Hepatocyte (in vitro differentiated cells): ENCODE measurements around the gene MED16. TPM values are rescaled to one million over a fixed set of nuclear protein-coding genes. Genes with fewer than 3 reads are reported as not detected.

Experiments
- DNase-seq: peaks from one replicate; pipeline ENCODE4 v3.0.0-alpha.2; 2016; ENCODE audit warnings: low spot score
- H2AFZ ChIP-seq: fragments of 200-600 bp; sonication (generic); 2 replicates; pipeline ENCODE4 v1.6.0; 2016; ENCODE audit warnings: antibody characterized with exemption, mild to moderate bottlenecking
- H3K27ac ChIP-seq: fragments of 200-600 bp; sonication (generic); 2 replicates; pipeline ENCODE4 v1.5.1; 2016; ENCODE audit warnings: mild to moderate bottlenecking
- H3K27me3 ChIP-seq: fragments of 200-600 bp; sonication (generic); 2 replicates; pipeline ENCODE4 v1.6.1; 2016
- H3K36me3 ChIP-seq: fragments of 200-600 bp; sonication (generic); replicated peaks from 2 replicates; pipeline ENCODE4 v1.5.1; 2016; ENCODE audit warnings: low read depth; ENCODE audit not compliant: insufficient read depth
- H3K4me1 ChIP-seq: fragments of 200-600 bp; sonication (generic); 2 replicates; pipeline ENCODE4 v1.5.1; 2016; ENCODE audit warnings: mild to moderate bottlenecking, moderate library complexity; ENCODE audit not compliant: insufficient read depth
- H3K4me2 ChIP-seq: fragments of 200-600 bp; sonication (generic); 2 replicates; pipeline ENCODE4 v1.6.0; 2016
- H3K4me3 ChIP-seq: fragments of 200-600 bp; sonication (generic); 2 replicates; pipeline ENCODE4 v1.5.1; 2016; ENCODE audit warnings: mild to moderate bottlenecking
- H3K79me2 ChIP-seq: fragments of 200-600 bp; sonication (generic); 2 replicates; pipeline ENCODE4 v1.6.0; 2017; ENCODE audit warnings: mild to moderate bottlenecking
- H3K9me2 ChIP-seq: fragments of 200-600 bp; sonication (generic); replicated peaks from 2 replicates; pipeline ENCODE4 v1.6.0; 2017; ENCODE audit warnings: mild to moderate bottlenecking; ENCODE audit not compliant: insufficient read depth
- H3K9me3 ChIP-seq: fragments of 200-600 bp; sonication (generic); 2 replicates; pipeline ENCODE4 v1.5.1; 2016; ENCODE audit warnings: low read depth, mild to moderate bottlenecking
- H4K20me1 ChIP-seq: fragments of 200-600 bp; sonication (generic); 2 replicates; pipeline ENCODE4 v1.6.0; 2016; ENCODE audit warnings: mild to moderate bottlenecking; ENCODE audit not compliant: insufficient read depth, poor library complexity, severe bottlenecking
- CTCF ChIP-seq: fragments of 200-600 bp; sonication (generic); IDR thresholded peaks from 2 replicates; pipeline ENCODE4 v1.5.1; 2016; ENCODE audit warnings: antibody characterized with exemption, mild to moderate bottlenecking; ENCODE audit not compliant: poor library complexity
- EZH2 ChIP-seq: fragments of 200-600 bp; sonication (generic); IDR thresholded peaks from 2 replicates; pipeline ENCODE4 v1.6.1; 2016; ENCODE audit warnings: antibody characterized with exemption, mild to moderate bottlenecking, borderline replicate concordance
- EZH2phosphoT487 ChIP-seq: fragments of 200-600 bp; sonication (generic); IDR thresholded peaks from one replicate; pipeline ENCODE4 v1.6.1; 2018; ENCODE audit warnings: antibody characterized with exemption, mild to moderate bottlenecking, low read depth, moderate library complexity; ENCODE audit not compliant: unreplicated experiment, severe bottlenecking
- WGBS: methylation state at CpG from one replicate; pipeline ENCODE4 v1.1.6; 2016; ENCODE audit warnings: low lambda C conversion rate; ENCODE audit errors: missing lambda C conversion rate; 5-methylcytosine and 5-hydroxymethylcytosine counted together
- polyA plus RNA-seq: library from polyadenylated mRNA; unstranded; fragments of >200 nt; fragmentation: Nextera tagmentation; extraction: Ambion mirVana; gene quantifications from 2 replicates; pipeline ENCODE4 v1.2.1, GENCODE V29; 2016
- total RNA-seq: library from RNA; depleted of rRNA; stranded (reverse); fragments of >200 nt; gene quantifications from 2 replicates; pipeline ENCODE4 v1.2.3, GENCODE V29; 2014

MED16 gene
- total and polyA plus RNA-seq, 2 experiments from 2014 or later = 32.1 to 80.9 TPM

- Histone ChIP-seq H3K36me3 (no peaks in the 10 kb centered on the region), H3K9me2 (no peaks in the 10 kb centered on the region), H3K4me1 (no peaks in the 10 kb centered on the region), H3K27ac (no peak overlapping the region), H3K27me3 (no peaks in the 10 kb centered on the region), H4K20me1 (no peaks in the 10 kb centered on the region), H3K9me3 (no peaks in the 10 kb centered on the region), H3K4me3 (no peak overlapping the region), H3K4me2 (no peak overlapping the region), H3K79me2 (no peaks in the 10 kb centered on the region), H2AFZ (no peak overlapping the region)
- DNase-seq = no peak
- WGBS = 93% methylated on average over 24 of the region's 29 CpGs
- TF ChIP-seq CTCF = no peak
- TF ChIP-seq EZH2 = no peak
- TF ChIP-seq EZH2phosphoT487 = no peak
Measured at GRCh38 chr19:876780-877314, 16.1 kb downstream of the MED16 start.

- no peaks in the 10 kb centered on the region for H3K9me3 ChIP-seq
- no peak overlapping the region for H3K4me2 ChIP-seq
- H3K27ac ChIP-seq = no peak overlapping the region
- H3K79me2 ChIP-seq = no peaks in the 10 kb centered on the region
- no peak for DNase-seq
- H3K36me3 ChIP-seq = no peaks in the 10 kb centered on the region
- H3K9me2 ChIP-seq = no peaks in the 10 kb centered on the region
- H3K4me3 ChIP-seq = no peak overlapping the region
- TF ChIP-seq CTCF = no peak
- TF ChIP-seq EZH2phosphoT487 = no peak
- TF ChIP-seq EZH2 = no peak
- no peaks in the 10 kb centered on the region for H3K4me1 ChIP-seq
- H3K27me3 ChIP-seq = no peaks in the 10 kb centered on the region
- WGBS = 86% methylated on average over 18 of the region's 18 CpGs
- no peaks in the 10 kb centered on the region for H4K20me1 ChIP-seq
- H2AFZ ChIP-seq = no peak overlapping the region
Measured at GRCh38 chr19:876089-876488, 16.9 kb downstream of the MED16 start.

GRCh38 chr19:875265-875879, 17.6 kb downstream of the MED16 start:
- Histone ChIP-seq H3K9me2 (no peaks in the 10 kb centered on the region), H3K27ac (no peak overlapping the region), H3K9me3 (no peaks in the 10 kb centered on the region), H3K4me2 (no peak overlapping the region), H3K4me1 (no peaks in the 10 kb centered on the region), H3K36me3 (no peaks in the 10 kb centered on the region), H3K79me2 (no peaks in the 10 kb centered on the region), H4K20me1 (no peaks in the 10 kb centered on the region), H2AFZ (no peak overlapping the region), H3K27me3 (no peaks in the 10 kb centered on the region), H3K4me3 (no peak overlapping the region)
- WGBS = 96% methylated on average over 28 of the region's 28 CpGs
- no peak for DNase-seq
- TF ChIP-seq EZH2 = no peak

GRCh38 chr19:873561-874041, 19.4 kb downstream of the MED16 start:
- Histone ChIP-seq H3K79me2 (no peaks in the 10 kb centered on the region), H2AFZ (no peak overlapping the region), H3K27me3 (no peaks in the 10 kb centered on the region), H4K20me1 (no peaks in the 10 kb centered on the region), H3K9me2 (no peaks in the 10 kb centered on the region), H3K9me3 (no peaks in the 10 kb centered on the region), H3K4me3 (no peak overlapping the region), H3K27ac (no peak overlapping the region), H3K4me1 (no peaks in the 10 kb centered on the region), H3K4me2 (no peak overlapping the region), H3K36me3 (no peaks in the 10 kb centered on the region)
- no peak for DNase-seq
- 92% methylated on average over 22 of the region's 22 CpGs for WGBS
- TF ChIP-seq EZH2phosphoT487 = no peak
- no peak for TF ChIP-seq CTCF
- no peak for TF ChIP-seq EZH2
